GM12891 (cell line): ENCODE results near the gene PTGR1.

ENCODE experiments used
- PAX5 ChIP-seq: IDR thresholded peaks from 2 replicates; pipeline ENCODE4 v1.6.1; 2011; ENCODE audit warnings: low read length, moderate library complexity, mild to moderate bottlenecking; ENCODE audit not compliant: insufficient read depth, severe bottlenecking
- POLR2A ChIP-seq: IDR thresholded peaks from 2 replicates; pipeline ENCODE4 v1.6.1; 2011; ENCODE audit warnings: low read depth, low read length, control low read depth
- POLR2AphosphoS5 ChIP-seq: IDR thresholded peaks from 2 replicates; pipeline ENCODE4 v1.6.1; 2011; ENCODE audit warnings: low read depth, low read length, control low read depth
- POU2F2 ChIP-seq: IDR thresholded peaks from 2 replicates; pipeline ENCODE4 v1.6.1; 2011; ENCODE audit warnings: low read depth, mild to moderate bottlenecking, control low read depth, low read length, moderate library complexity
- SPI1 ChIP-seq: IDR thresholded peaks from 2 replicates; pipeline ENCODE4 v1.6.1; 2011; ENCODE audit warnings: low read depth, low read length, control low read depth
- TAF1 ChIP-seq: IDR thresholded peaks from 2 replicates; pipeline ENCODE4 v1.6.1; 2011; ENCODE audit warnings: low read depth, low read length, control low read depth

DNA sequence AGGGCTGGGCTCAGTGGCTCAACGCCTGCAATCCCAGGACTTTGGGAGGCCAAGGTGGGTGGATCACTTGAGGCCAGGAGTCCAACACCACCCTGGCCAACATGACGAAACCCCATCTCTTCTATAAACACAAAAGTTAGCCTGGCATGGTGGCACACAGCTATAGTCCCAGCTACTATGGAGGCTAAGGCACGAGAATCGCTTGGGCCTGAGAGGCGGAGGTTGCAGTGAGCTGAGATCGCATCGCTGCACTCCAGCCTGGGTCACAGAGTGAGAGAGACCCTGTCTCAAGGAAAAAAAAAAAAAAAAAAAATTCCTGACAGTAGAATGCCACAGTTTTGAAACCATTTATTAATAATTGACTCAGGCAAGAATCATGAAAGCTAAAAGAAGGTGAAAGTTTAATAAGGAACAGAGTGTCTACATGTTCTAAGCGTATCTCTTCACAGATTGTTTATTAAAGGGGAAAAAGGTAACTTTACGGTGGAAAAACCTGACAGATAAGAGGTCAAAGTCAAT lies 5.7 kb upstream of the PTGR1 start:
- no peak for TF ChIP-seq TAF1
- TF ChIP-seq POLR2A, result no peak
- no peak for TF ChIP-seq SPI1
- no peak for TF ChIP-seq POLR2AphosphoS5
- no peak for TF ChIP-seq PAX5
- TF ChIP-seq POU2F2, result no peak
